ENCODE data around the gene KLHL29. TPM values are rescaled to one million over a fixed set of nuclear protein-coding genes. Genes with fewer than 3 reads are reported as not detected.

KLHL29 gene
- total RNA-seq, 1 experiment from 2014 or later, result 7.7 TPM

DNA sequence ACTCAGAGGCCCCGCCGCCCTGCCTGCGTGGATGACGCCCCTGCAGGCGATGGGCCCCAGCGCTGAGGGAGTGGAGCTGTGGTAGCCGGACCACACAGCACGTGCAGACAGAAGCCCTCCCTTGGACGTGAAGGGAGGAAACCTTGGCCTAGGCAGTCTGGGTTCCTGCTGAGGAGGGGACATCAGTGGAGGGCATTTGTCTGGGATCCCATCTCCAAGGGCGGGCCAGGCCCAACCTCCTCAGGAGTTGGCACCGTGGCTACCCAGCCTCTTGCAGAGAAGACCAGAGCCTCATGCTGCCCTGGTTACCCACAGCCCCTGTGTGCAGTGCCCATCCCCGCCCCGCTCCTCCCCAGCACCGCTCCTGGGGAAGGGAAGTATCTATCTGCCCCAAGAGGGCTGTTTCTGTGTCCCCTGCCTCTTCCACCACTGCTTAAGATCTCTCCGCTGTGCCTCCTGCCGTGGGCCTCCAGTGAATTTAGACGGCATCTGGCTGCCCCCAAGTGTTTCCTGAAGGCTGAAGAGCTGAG lies 241.8 kb downstream of the KLHL29 start:
- no peak for DNase-seq (ENCODE audit: low read depth, low spot score)
- ChIA-PET CTCF (no interaction called here), POLR2A (no interaction called here)
- Histone ChIP-seq H3K9me3 (ENCODE audit: control insufficient read depth, insufficient read depth, low read depth, low read length) (no peaks in the 10 kb centered on the region), H3K36me3 (ENCODE audit: control insufficient read depth, insufficient read depth, low read length) (no peaks in the 10 kb centered on the region), H3K27ac (ENCODE audit: low read length) (no peak overlapping the region), H3K4me1 (ENCODE audit: control insufficient read depth, insufficient read depth, low read length) (no peaks in the 10 kb centered on the region), H3K27me3 (ENCODE audit: control insufficient read depth, insufficient read depth, low read length) (no peaks in the 10 kb centered on the region), H3K4me3 (ENCODE audit: low read depth in 2 of 2, low read length in 2 of 2) (no peak overlapping the region)
- TF ChIP-seq TCF7L2 (IDR thresholded peaks at IDR 0.05; ENCODE audit: low read depth, low read length) (no peak), SIN3A (IDR thresholded peaks at IDR 0.05; ENCODE audit: borderline replicate concordance, insufficient read depth, low read depth, low read length) (no peak), POLR2AphosphoS5 (IDR thresholded peaks at IDR 0.05; ENCODE audit: low read depth, low read length) (no peak)
- TF ChIP-seq, protein P1, sequence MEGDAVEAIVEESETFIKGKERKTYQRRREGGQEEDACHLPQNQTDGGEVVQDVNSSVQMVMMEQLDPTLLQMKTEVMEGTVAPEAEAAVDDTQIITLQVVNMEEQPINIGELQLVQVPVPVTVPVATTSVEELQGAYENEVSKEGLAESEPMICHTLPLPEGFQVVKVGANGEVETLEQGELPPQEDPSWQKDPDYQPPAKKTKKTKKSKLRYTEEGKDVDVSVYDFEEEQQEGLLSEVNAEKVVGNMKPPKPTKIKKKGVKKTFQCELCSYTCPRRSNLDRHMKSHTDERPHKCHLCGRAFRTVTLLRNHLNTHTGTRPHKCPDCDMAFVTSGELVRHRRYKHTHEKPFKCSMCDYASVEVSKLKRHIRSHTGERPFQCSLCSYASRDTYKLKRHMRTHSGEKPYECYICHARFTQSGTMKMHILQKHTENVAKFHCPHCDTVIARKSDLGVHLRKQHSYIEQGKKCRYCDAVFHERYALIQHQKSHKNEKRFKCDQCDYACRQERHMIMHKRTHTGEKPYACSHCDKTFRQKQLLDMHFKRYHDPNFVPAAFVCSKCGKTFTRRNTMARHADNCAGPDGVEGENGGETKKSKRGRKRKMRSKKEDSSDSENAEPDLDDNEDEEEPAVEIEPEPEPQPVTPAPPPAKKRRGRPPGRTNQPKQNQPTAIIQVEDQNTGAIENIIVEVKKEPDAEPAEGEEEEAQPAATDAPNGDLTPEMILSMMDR (IDR thresholded peaks at IDR 0.05), result no peak
- TF ChIP-seq, protein P2, sequence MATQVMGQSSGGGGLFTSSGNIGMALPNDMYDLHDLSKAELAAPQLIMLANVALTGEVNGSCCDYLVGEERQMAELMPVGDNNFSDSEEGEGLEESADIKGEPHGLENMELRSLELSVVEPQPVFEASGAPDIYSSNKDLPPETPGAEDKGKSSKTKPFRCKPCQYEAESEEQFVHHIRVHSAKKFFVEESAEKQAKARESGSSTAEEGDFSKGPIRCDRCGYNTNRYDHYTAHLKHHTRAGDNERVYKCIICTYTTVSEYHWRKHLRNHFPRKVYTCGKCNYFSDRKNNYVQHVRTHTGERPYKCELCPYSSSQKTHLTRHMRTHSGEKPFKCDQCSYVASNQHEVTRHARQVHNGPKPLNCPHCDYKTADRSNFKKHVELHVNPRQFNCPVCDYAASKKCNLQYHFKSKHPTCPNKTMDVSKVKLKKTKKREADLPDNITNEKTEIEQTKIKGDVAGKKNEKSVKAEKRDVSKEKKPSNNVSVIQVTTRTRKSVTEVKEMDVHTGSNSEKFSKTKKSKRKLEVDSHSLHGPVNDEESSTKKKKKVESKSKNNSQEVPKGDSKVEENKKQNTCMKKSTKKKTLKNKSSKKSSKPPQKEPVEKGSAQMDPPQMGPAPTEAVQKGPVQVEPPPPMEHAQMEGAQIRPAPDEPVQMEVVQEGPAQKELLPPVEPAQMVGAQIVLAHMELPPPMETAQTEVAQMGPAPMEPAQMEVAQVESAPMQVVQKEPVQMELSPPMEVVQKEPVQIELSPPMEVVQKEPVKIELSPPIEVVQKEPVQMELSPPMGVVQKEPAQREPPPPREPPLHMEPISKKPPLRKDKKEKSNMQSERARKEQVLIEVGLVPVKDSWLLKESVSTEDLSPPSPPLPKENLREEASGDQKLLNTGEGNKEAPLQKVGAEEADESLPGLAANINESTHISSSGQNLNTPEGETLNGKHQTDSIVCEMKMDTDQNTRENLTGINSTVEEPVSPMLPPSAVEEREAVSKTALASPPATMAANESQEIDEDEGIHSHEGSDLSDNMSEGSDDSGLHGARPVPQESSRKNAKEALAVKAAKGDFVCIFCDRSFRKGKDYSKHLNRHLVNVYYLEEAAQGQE (IDR thresholded peaks at IDR 0.05; ENCODE audit: insufficient read depth in 1 of 2, low read depth in 2 of 2, low read length in 1 of 2), result no peak
- ATAC-seq, result no peak
- in situ Hi-C loops (cut with HindIII; ENCODE audit: low pct_unique_long_range_greater_than_20kb, low sequenced_read_pairs) (no loop called here), intact Hi-C loops (cut with micrococcal nuclease; ENCODE audit: unreplicated experiment) (no loop called here)
- BruUV-seq (replicated peaks), result no TSS peak

DNA sequence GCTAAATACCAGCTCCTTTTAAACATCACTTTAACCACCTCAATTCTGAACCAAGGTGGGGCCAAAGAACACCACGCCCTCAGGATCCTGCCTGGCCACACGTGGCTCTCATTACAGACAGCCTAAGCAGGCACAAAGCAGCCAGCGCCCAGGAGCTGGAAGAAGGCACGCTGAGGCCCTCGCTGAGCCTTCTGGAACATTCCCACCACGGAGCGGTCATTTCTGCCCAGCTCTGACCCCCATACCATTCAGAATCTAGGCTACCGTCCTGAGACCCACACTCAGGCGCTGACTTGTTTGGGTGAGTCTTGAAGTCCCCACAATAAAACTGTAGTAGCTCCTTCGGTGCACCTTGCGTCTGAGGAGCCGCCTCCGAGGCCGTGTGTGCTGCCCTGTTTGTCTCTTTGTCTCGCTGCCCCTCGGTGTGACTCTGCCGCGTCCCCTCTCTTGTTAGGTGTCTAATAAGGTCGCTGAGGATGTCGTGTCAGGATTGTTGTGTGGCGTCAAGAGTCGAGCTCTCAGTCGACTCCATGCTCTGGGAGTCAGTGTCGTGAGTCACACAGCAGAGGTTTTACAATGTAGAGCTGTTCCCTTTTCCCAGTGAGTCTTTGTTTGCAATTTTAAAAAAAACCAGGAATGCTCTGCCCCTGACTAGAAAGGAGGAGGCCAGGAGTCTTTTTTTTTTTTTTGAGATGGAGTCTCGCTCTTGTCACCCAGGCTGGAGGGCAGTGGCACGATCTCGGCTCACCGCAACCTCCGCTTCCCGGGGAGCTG lies 242.4 kb downstream of the KLHL29 start:
- in situ Hi-C loops (cut with HindIII; ENCODE audit: low pct_unique_long_range_greater_than_20kb, low sequenced_read_pairs), result no loop called here
- TF ChIP-seq TCF7L2 (IDR thresholded peaks at IDR 0.05; ENCODE audit: low read depth, low read length), result no peak
- TF ChIP-seq, protein P2 (IDR thresholded peaks at IDR 0.05; ENCODE audit: insufficient read depth in 1 of 2, low read depth in 2 of 2, low read length in 1 of 2), result no peak
- TF ChIP-seq, protein P1 (IDR thresholded peaks at IDR 0.05), result no peak
- no peak for TF ChIP-seq POLR2AphosphoS5 (IDR thresholded peaks at IDR 0.05; ENCODE audit: low read depth, low read length)
- TF ChIP-seq SIN3A (IDR thresholded peaks at IDR 0.05; ENCODE audit: borderline replicate concordance, insufficient read depth, low read depth, low read length), result no peak
- CTCF ChIA-PET, result interaction anchor here (0.6 kb wide), 1 partner anchor 381 kb away, joined by 3 read pairs; no protein-coding TSS in a partner anchor
- Histone ChIP-seq H3K4me1 (ENCODE audit: control insufficient read depth, insufficient read depth, low read length) (no peaks in the 10 kb centered on the region), H3K36me3 (ENCODE audit: control insufficient read depth, insufficient read depth, low read length) (no peaks in the 10 kb centered on the region), H3K27me3 (ENCODE audit: control insufficient read depth, insufficient read depth, low read length) (no peaks in the 10 kb centered on the region), H3K27ac (ENCODE audit: low read length) (no peak overlapping the region), H3K9me3 (ENCODE audit: control insufficient read depth, insufficient read depth, low read depth, low read length) (no peaks in the 10 kb centered on the region), H3K4me3 (ENCODE audit: low read depth in 2 of 2, low read length in 2 of 2) (no peak overlapping the region)
- POLR2A ChIA-PET, result no interaction called here
- ATAC-seq (no peak), DNase-seq (ENCODE audit: low read depth, low spot score) (no peak)
- BruUV-seq (replicated peaks), result no TSS peak
- intact Hi-C loops (cut with micrococcal nuclease; ENCODE audit: unreplicated experiment), result no loop called here

Measured in Panc1 (cell line).